Suprapubic skin (tissue), 4 donors: ENCODE results near the gene FCMR. TPM values are rescaled to one million over a fixed set of nuclear protein-coding genes. Genes with fewer than 3 reads are reported as not detected.

Experiments used
- DNase-seq, 2 donors: peaks; one replicate each; pipeline ENCODE4 v3.0.0-alpha.2; 2019; ENCODE audit warnings: low spot score in 2 of 2
- H3K27ac ChIP-seq: fragments of 200-600 bp; sonication (generic); one replicate; pipeline ENCODE4 v1.5.1; 2019
- H3K27me3 ChIP-seq: fragments of 200-600 bp; sonication (generic); one replicate; pipeline ENCODE4 v1.5.1; 2019
- H3K36me3 ChIP-seq: fragments of 200-600 bp; sonication (generic); one replicate; pipeline ENCODE4 v1.5.1; 2019
- H3K4me1 ChIP-seq: fragments of 200-600 bp; sonication (generic); one replicate; pipeline ENCODE4 v1.5.1; 2019
- H3K4me3 ChIP-seq: fragments of 200-600 bp; sonication (generic); one replicate; pipeline ENCODE4 v1.5.1; 2019; ENCODE audit warnings: mild to moderate bottlenecking
- H3K9me3 ChIP-seq: fragments of 200-600 bp; sonication (generic); one replicate; pipeline ENCODE4 v1.5.1; 2019
- CTCF ChIP-seq, 2 donors: fragments of 200-600 bp in 1 of 2; fragments of 450-650 bp in 1 of 2; sonication (generic) in 1 of 2; IDR thresholded peaks; one replicate each; pipeline ENCODE4 v1.5.1; 2016 to 2019; ENCODE audit warnings: antibody characterized with exemption in 2 of 2, mild to moderate bottlenecking in 1 of 2, moderate library complexity in 1 of 2
- EP300 ChIP-seq: sonication (generic); formaldehyde crosslinking; IDR thresholded peaks from one replicate; pipeline ENCODE4 v1.6.1; 2017; ENCODE audit warnings: antibody characterized with exemption
- POLR2A ChIP-seq, 2 donors: fragments of 450-650 bp; IDR thresholded peaks; one replicate each; pipeline ENCODE4 v1.6.1; 2017; ENCODE audit warnings: antibody characterized with exemption in 2 of 2, mild to moderate bottlenecking in 2 of 2, moderate library complexity in 2 of 2
- POLR2AphosphoS5 ChIP-seq, 3 donors: sonication (generic); formaldehyde crosslinking; IDR thresholded peaks; one replicate each; pipeline ENCODE4 v1.6.1; 2017; ENCODE audit warnings: antibody characterized with exemption in 3 of 3
- WGBS: methylation state at CpG from one replicate; pipeline ENCODE4 v1.1.5; 2018; 5-methylcytosine and 5-hydroxymethylcytosine counted together
- total RNA-seq, 4 donors: library from RNA; depleted of rRNA; stranded (reverse); fragments of >200 nt; gene quantifications; one replicate each; pipeline ENCODE4 v1.1.0, GENCODE V29; 2016

Gene FCMR
- total RNA-seq, 4 donors from 2014 or later, result 0.39 to 2.9 (median 2.2) TPM

GRCh38 chr1:206885341-206886060 lies 36.2 kb downstream of the FCMR start:
- H3K4me1 ChIP-seq, result peaks cover 6% of the 10 kb centered on the region
- no peak for TF ChIP-seq POLR2AphosphoS5 (IDR thresholded peaks at IDR 0.05)
- no peak for TF ChIP-seq EP300
- no peak for TF ChIP-seq POLR2A (IDR thresholded peaks at IDR 0.05)
- TF ChIP-seq CTCF (IDR thresholded peaks at IDR 0.05), result no peak
- H3K36me3 ChIP-seq, result no peaks in the 10 kb centered on the region
- H3K27me3 ChIP-seq, result peaks cover 2% of the 10 kb centered on the region
- no peak for DNase-seq
- 38% methylated on average over 3 of the region's 3 CpGs for WGBS
- no peak overlapping the region for H3K4me3 ChIP-seq
- no peak overlapping the region for H3K27ac ChIP-seq
- no peaks in the 10 kb centered on the region for H3K9me3 ChIP-seq

- H3K27me3 ChIP-seq, result peaks cover 2% of the 10 kb centered on the region
- TF ChIP-seq CTCF (IDR thresholded peaks at IDR 0.05) (no peak), POLR2A (IDR thresholded peaks at IDR 0.05) (no peak), POLR2AphosphoS5 (IDR thresholded peaks at IDR 0.05) (no peak), EP300 (no peak)
- no peak for DNase-seq
- H3K9me3 ChIP-seq, result no peaks in the 10 kb centered on the region
- WGBS, result 97% methylated on average over 2 of the region's 2 CpGs
- H3K36me3 ChIP-seq, result no peaks in the 10 kb centered on the region
- no peaks in the 10 kb centered on the region for H3K4me1 ChIP-seq
- no peak overlapping the region for H3K4me3 ChIP-seq
- H3K27ac ChIP-seq, result no peak overlapping the region
Observed at GRCh38 chr1:206883876-206884275, 37.9 kb downstream of the FCMR start.

GRCh38 chr1:206883160-206883559 lies 38.6 kb downstream of the FCMR start:
- no peaks in the 10 kb centered on the region for H3K4me1 ChIP-seq
- WGBS, result 97% methylated on average over 1 of the region's 1 CpG
- H3K9me3 ChIP-seq, result no peaks in the 10 kb centered on the region
- no peaks in the 10 kb centered on the region for H3K36me3 ChIP-seq
- H3K27me3 ChIP-seq, result peaks cover 2% of the 10 kb centered on the region
- H3K27ac ChIP-seq, result no peak overlapping the region
- no peak for DNase-seq
- H3K4me3 ChIP-seq, result no peak overlapping the region
- TF ChIP-seq EP300, result no peak

- Histone ChIP-seq H3K36me3 (no peaks in the 10 kb centered on the region), H3K4me1 (no peaks in the 10 kb centered on the region), H3K9me3 (no peaks in the 10 kb centered on the region), H3K27me3 (peaks cover 2% of the 10 kb centered on the region), H3K27ac (no peak overlapping the region), H3K4me3 (no peak overlapping the region)
- 87% methylated on average over 3 of the region's 3 CpGs for WGBS
- DNase-seq, result no peak
- no peak for TF ChIP-seq EP300
- no peak for TF ChIP-seq POLR2AphosphoS5 (IDR thresholded peaks at IDR 0.05)
- no peak for TF ChIP-seq POLR2A (IDR thresholded peaks at IDR 0.05)
Observed at GRCh38 chr1:206882555-206882954, 39.2 kb downstream of the FCMR start.

GRCh38 chr1:206880314-206880713 lies 41.4 kb downstream of the FCMR start:
- TF ChIP-seq EP300 (no peak), CTCF (IDR thresholded peaks at IDR 0.05) (no peak), POLR2A (IDR thresholded peaks at IDR 0.05) (no peak), POLR2AphosphoS5 (IDR thresholded peaks at IDR 0.05) (no peak)
- Histone ChIP-seq H3K9me3 (no peaks in the 10 kb centered on the region), H3K27ac (no peak overlapping the region), H3K27me3 (peaks cover 2% of the 10 kb centered on the region), H3K4me1 (no peaks in the 10 kb centered on the region), H3K36me3 (no peaks in the 10 kb centered on the region), H3K4me3 (no peak overlapping the region)
- DNase-seq, result no peak
- 81% methylated on average over 3 of the region's 3 CpGs for WGBS

- Histone ChIP-seq H3K4me1 (no peaks in the 10 kb centered on the region), H3K4me3 (no peak overlapping the region), H3K9me3 (no peaks in the 10 kb centered on the region), H3K27me3 (no peaks in the 10 kb centered on the region), H3K27ac (no peak overlapping the region), H3K36me3 (no peaks in the 10 kb centered on the region)
- no peak for TF ChIP-seq CTCF (IDR thresholded peaks at IDR 0.05)
- no peak for TF ChIP-seq EP300
- TF ChIP-seq POLR2A (IDR thresholded peaks at IDR 0.05), result no peak
- TF ChIP-seq POLR2AphosphoS5 (IDR thresholded peaks at IDR 0.05), result no peak
- DNase-seq, result no peak
Observed at GRCh38 chr1:206878456-206878855, 43.3 kb downstream of the FCMR start.
